Muscle of leg (tissue), 11 donors: ENCODE results near the gene PRMT1. TPM values are rescaled to one million over a fixed set of nuclear protein-coding genes. Genes with fewer than 3 reads are reported as not detected.

ENCODE experiments used
- DNase-seq: peaks from one replicate; pipeline ENCODE4 v3.0.0; 2013
- H3K27ac ChIP-seq: one replicate; pipeline ENCODE4 v1.5.1; 2013; ENCODE audit warnings: mild to moderate bottlenecking, low read length, control low read depth
- H3K27me3 ChIP-seq: one replicate; pipeline ENCODE4 v1.6.1; 2013; ENCODE audit warnings: low read length; ENCODE audit not compliant: control insufficient read depth, insufficient read depth
- H3K36me3 ChIP-seq: one replicate; pipeline ENCODE4 v1.6.1; 2013; ENCODE audit warnings: low read length; ENCODE audit not compliant: control insufficient read depth, insufficient read depth
- H3K4me1 ChIP-seq: one replicate; pipeline ENCODE4 v1.6.1; 2013; ENCODE audit warnings: low read length; ENCODE audit not compliant: control insufficient read depth, insufficient read depth
- H3K4me3 ChIP-seq: one replicate; pipeline ENCODE4 v1.5.1; 2013; ENCODE audit warnings: low read length, control low read depth
- H3K9me3 ChIP-seq: replicated peaks from 2 replicates; pipeline ENCODE4 v1.6.1; 2013; ENCODE audit warnings: low read depth, low read length; ENCODE audit not compliant: control insufficient read depth
- WGBS: methylation state at CpG from one replicate; pipeline ENCODE4 v1.1.5; 2013; ENCODE audit warnings: missing lambda C conversion rate; ENCODE audit not compliant: insufficient coverage; 5-methylcytosine and 5-hydroxymethylcytosine counted together
- polyA plus RNA-seq, 8 donors: library from polyadenylated mRNA; unstranded; fragments of 120-200 nt; gene quantifications; one replicate each; pipeline versions ENCODE4 v1.2.1 to v1.2.3, GENCODE V29; 2013; ENCODE audit warnings: inconsistent platforms in 1 of 8, low replicate concordance in 1 of 8; ENCODE audit not compliant: insufficient read length in 8 of 8, insufficient read depth in 1 of 8
- total RNA-seq: library from RNA; stranded (reverse); fragments of 120-200 nt; gene quantifications from one replicate; pipeline ENCODE4 v1.2.4, GENCODE V29; 2013

The PRMT1 gene
- total and polyA plus RNA-seq, 9 donors: 186 to 229 (median 210) TPM

- Histone ChIP-seq H3K9me3 (no peaks in the 10 kb centered on the region), H3K27ac (no peak overlapping the region), H3K27me3 (peaks cover 13% of the 10 kb centered on the region), H3K4me3 (no peak overlapping the region), H3K4me1 (peaks cover 58% of the 10 kb centered on the region), H3K36me3 (peaks cover 4% of the 10 kb centered on the region)
- 60% methylated on average over 28 of the region's 30 CpGs for WGBS
- no peak for DNase-seq
Observed at GRCh38 chr19:49636233-49636932, 40.7 kb upstream of the PRMT1 start.

- H3K27me3 ChIP-seq: peaks cover 13% of the 10 kb centered on the region
- peak; percentile 81 for DNase-seq
- peak overlapping the region; percentile 64 for H3K27ac ChIP-seq
- H3K36me3 ChIP-seq: peaks cover 4% of the 10 kb centered on the region
- H3K4me3 ChIP-seq: peak overlapping the region; percentile 27
- no peaks in the 10 kb centered on the region for H3K9me3 ChIP-seq
- peaks cover 65% of the 10 kb centered on the region for H3K4me1 ChIP-seq
- 12% methylated on average over 9 of the region's 19 CpGs for WGBS
Observed at GRCh38 chr19:49637821-49638738, 39.0 kb upstream of the PRMT1 start.

DNA sequence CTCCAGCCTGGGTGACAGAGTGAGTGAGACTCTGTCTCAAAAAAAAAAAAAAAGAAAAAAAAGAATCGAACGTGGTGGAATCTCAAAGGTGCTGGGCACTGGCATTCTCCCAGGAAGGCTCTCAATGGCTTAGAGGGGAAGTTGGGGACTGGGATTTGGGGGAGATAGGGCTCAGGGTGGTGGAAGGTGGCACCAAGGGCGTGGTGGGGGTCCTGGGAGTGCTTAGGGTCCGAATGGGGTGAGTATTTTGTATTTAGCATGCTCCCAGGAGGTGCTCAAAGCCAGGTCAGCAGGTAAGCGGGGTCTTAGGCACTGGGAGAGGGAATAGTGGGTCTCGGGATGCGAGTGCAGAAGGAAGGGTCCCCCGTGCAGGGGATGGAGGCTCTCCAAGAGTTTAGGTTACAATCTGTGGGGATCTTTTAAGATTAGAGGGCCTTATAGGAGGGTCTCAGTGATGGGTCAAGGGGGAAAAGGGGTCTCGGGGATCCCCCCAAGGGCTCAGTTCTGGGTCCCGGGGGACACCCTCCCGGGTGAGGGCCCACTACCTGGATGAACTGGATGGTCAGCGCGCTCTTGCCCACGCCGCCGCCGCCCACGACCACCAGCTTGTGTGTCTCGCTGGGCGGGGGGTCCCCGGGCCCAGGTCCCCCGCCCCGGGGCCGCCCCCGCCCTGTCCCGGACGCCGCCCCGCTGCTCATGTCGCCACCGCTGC is 37.5 kb upstream of the PRMT1 start:
- Histone ChIP-seq H3K27ac (peak overlapping the region; percentile 96), H3K4me1 (peaks cover 71% of the 10 kb centered on the region), H3K9me3 (no peaks in the 10 kb centered on the region), H3K27me3 (peaks cover 13% of the 10 kb centered on the region), H3K4me3 (peak overlapping the region; percentile 64), H3K36me3 (peaks cover 9% of the 10 kb centered on the region)
- 7% methylated on average over 19 of the region's 31 CpGs for WGBS
- DNase-seq: peak; percentile 63

DNA sequence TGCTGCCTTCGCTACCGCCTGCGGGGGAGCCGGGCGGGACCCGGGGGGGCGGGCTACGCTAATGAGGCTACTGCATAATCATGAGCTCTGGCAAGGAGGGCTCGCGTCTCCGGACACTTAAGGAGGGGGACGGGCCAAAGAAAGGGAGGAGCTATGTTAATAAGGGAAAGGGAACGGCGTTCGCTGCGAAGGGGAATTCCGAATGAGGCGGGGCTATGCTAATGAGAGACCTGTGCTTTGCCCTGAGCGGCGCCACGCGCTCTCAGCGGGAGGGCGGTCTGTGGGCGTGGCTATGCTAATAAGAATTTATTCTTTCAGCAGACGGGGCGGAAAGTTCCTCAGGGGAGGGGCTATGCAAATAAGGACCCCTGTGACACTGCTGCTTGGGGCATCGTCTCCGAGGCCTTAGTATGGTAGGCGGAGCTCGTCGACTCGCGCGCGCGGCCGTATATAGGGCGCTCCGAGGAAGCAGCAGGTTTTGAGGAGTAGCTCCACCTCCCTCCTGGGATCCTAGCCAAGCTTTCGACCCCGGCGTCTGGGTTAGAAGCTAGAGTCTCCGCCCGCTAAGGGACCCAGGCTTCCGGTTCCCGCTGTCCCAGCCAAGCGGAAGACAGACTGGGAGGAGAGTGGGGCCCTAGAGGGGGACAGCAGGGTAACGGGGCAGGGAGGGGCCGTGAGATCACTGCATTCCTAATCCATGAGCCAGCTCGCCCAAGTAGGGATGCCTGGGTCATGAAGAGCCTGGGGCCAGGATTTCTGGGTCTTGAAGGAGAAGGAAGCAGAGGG is 36.8 kb upstream of the PRMT1 start, which contains the start of gene RRAS:
Gene RRAS, minus strand, starts transcription at position 31 of the 786 bp plus-strand sequence. CDS start 45 bp downstream, outside the sequence.
- H3K27ac ChIP-seq: peak within 1 kb of the TSS; percentile 100
- H3K36me3 ChIP-seq: peaks cover 10% of the 10 kb centered on the region
- DNase-seq: peak; percentile 100
- under 1% methylated on average over 43 of the region's 51 CpGs for WGBS
- no peaks in the 10 kb centered on the region for H3K9me3 ChIP-seq
- H3K4me3 ChIP-seq: peak within 1 kb of the TSS; percentile 92
- peaks cover 67% of the 10 kb centered on the region for H3K4me1 ChIP-seq
- peaks cover 13% of the 10 kb centered on the region for H3K27me3 ChIP-seq

GRCh38 chr19:49641688-49642491 is 35.2 kb upstream of the PRMT1 start, which contains the start of gene SCAF1:
TSS of gene SCAF1 (plus strand) at chr19:49642209. CDS start at chr19:49645027, 2,818 bp downstream.
- H3K4me1 ChIP-seq: peaks cover 51% of the 10 kb centered on the region
- peaks cover 25% of the 10 kb centered on the region for H3K36me3 ChIP-seq
- under 1% methylated on average over 77 of the region's 87 CpGs for WGBS
- H3K27ac ChIP-seq: peak within 1 kb of the TSS; percentile 100
- DNase-seq: peak; percentile 100
- H3K4me3 ChIP-seq: peak within 1 kb of the TSS; percentile 92
- H3K9me3 ChIP-seq: no peaks in the 10 kb centered on the region
- H3K27me3 ChIP-seq: peaks cover 4% of the 10 kb centered on the region

- peaks cover 29% of the 10 kb centered on the region for H3K36me3 ChIP-seq
- DNase-seq: peak; percentile 70
- H3K27ac ChIP-seq: peak overlapping the region; percentile 95
- peaks cover 47% of the 10 kb centered on the region for H3K4me1 ChIP-seq
- H3K27me3 ChIP-seq: no peaks in the 10 kb centered on the region
- H3K4me3 ChIP-seq: peak overlapping the region; percentile 92
- 4% methylated on average over 4 of the region's 5 CpGs for WGBS
- H3K9me3 ChIP-seq: no peaks in the 10 kb centered on the region
Observed at GRCh38 chr19:49642492-49643035, 34.5 kb upstream of the PRMT1 start.

- Histone ChIP-seq H3K27me3 (no peaks in the 10 kb centered on the region), H3K27ac (no peak overlapping the region), H3K9me3 (no peaks in the 10 kb centered on the region), H3K4me1 (peaks cover 38% of the 10 kb centered on the region), H3K36me3 (peaks cover 37% of the 10 kb centered on the region), H3K4me3 (no peak overlapping the region)
- no peak for DNase-seq
- 68% methylated on average over 2 of the region's 2 CpGs for WGBS
Observed at GRCh38 chr19:49643466-49643865, 33.6 kb upstream of the PRMT1 start.

DNA sequence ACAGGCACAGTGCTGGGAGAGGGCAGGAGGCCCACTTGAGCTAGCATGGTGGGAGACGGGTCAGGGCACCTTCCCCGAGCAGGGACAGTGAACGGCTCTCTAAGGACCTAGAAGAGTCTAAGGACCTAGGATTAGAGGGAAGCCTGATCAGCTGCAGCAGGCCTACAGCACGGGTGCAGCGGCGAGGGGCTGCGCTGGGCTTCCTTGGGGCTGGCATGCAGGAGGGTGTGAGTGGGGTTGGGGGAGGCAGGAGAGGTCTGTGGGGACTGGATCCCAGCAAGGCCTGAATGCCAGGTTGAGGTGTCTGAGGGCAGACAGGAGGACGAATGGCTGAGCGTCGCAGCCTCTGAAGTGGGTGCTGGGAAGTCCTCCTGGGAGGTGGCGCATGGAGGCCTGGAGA is 31.5 kb upstream of the PRMT1 start:
- no peak for DNase-seq
- peaks cover 56% of the 10 kb centered on the region for H3K36me3 ChIP-seq
- no peak overlapping the region for H3K4me3 ChIP-seq
- H3K4me1 ChIP-seq: peaks cover 24% of the 10 kb centered on the region
- H3K9me3 ChIP-seq: no peaks in the 10 kb centered on the region
- 97% methylated on average over 7 of the region's 11 CpGs for WGBS
- H3K27me3 ChIP-seq: no peaks in the 10 kb centered on the region
- H3K27ac ChIP-seq: no peak overlapping the region
